Glomerular endothelial cell (primary cell): ENCODE measurements around the gene FANCI. TPM values are rescaled to one million over a fixed set of nuclear protein-coding genes. Genes with fewer than 3 reads are reported as not detected.

ENCODE experiments used
- DNase-seq: peaks from one replicate; pipeline ENCODE4 v3.0.0-alpha.2; 2011; ENCODE audit warnings: low read depth, low spot score; ENCODE audit errors: extremely low read depth
- total RNA-seq: library from RNA; depleted of rRNA; stranded (reverse); fragments of >200 nt; gene quantifications from 2 replicates; pipeline ENCODE4 v1.2.3, GENCODE V29; 2015

The FANCI gene
- total RNA-seq, 1 donor from 2014 or later = 14.6 TPM

GRCh38 chr15:89330881-89331595, 87.3 kb downstream of the FANCI start:
- no peak for DNase-seq

- DNase-seq = no peak
Measured at GRCh38 chr15:89332446-89332845, 88.7 kb downstream of the FANCI start.

- DNase-seq = no peak
Measured at GRCh38 chr15:89333011-89333860, 89.5 kb downstream of the FANCI start.

- DNase-seq = no peak
Measured at GRCh38 chr15:89333959-89334509, 90.3 kb downstream of the FANCI start.

- DNase-seq = peak; percentile 95
Measured at GRCh38 chr15:89334510-89335297, 90.9 kb downstream of the FANCI start, which contains the start of gene POLG. TSS of gene POLG (minus strand) at chr15:89334824. CDS start at chr15:89333754, 1,070 bp downstream.

GRCh38 chr15:89335298-89336041, 91.7 kb downstream of the FANCI start:
- no peak for DNase-seq

- no peak for DNase-seq
Measured at GRCh38 chr15:89338036-89338435, 94.3 kb downstream of the FANCI start.

- no peak for DNase-seq
Measured at GRCh38 chr15:89340573-89340972, 96.8 kb downstream of the FANCI start.

GRCh38 chr15:89341316-89342005, 97.7 kb downstream of the FANCI start:
- no peak for DNase-seq

GRCh38 chr15:89342840-89343239, 99.1 kb downstream of the FANCI start:
- no peak for DNase-seq

- DNase-seq = no peak
Measured at GRCh38 chr15:89345248-89345647, 101.5 kb downstream of the FANCI start.

GRCh38 chr15:89346516-89347231, 102.9 kb downstream of the FANCI start:
- no peak for DNase-seq

GRCh38 chr15:89349206-89349558, 105.4 kb downstream of the FANCI start:
- DNase-seq = no peak

GRCh38 chr15:89352476-89352875, 108.7 kb downstream of the FANCI start:
- no peak for DNase-seq

GRCh38 chr15:89353991-89354390, 110.2 kb downstream of the FANCI start:
- DNase-seq = no peak

- no peak for DNase-seq
Measured at GRCh38 chr15:89356634-89357298, 113.0 kb downstream of the FANCI start.

- DNase-seq = no peak
Measured at GRCh38 chr15:89358435-89358754, 114.6 kb downstream of the FANCI start.

- DNase-seq = no peak
Measured at GRCh38 chr15:89358755-89359439, 115.1 kb downstream of the FANCI start.
